Natural killer cell (primary cell): ENCODE measurements around the gene STPG1. TPM values are rescaled to one million over a fixed set of nuclear protein-coding genes. Genes with fewer than 3 reads are reported as not detected.

Source experiments
- ATAC-seq, 3 donors: fragments of 150-1000 bp in 2 of 3; fragments of 200-7000 bp in 1 of 3; cut with Tn5 transposase; 1 replicate in 1 of 3; 2 replicates in 2 of 3; pipeline ENCODE4 v1.10.0; 2021; ENCODE audit warnings: mild to moderate bottlenecking in 2 of 3, moderate library complexity in 2 of 3
- DNase-seq, 2 donors: peaks; one replicate each; pipeline versions ENCODE4 v3.0.0 to v3.0.0-alpha.2; 2013 to 2021; ENCODE audit warnings: mixed read lengths in 1 of 2
- H3K27ac ChIP-seq: one replicate; pipeline ENCODE4 v1.5.1; 2013; ENCODE audit warnings: mild to moderate bottlenecking, low read length
- H3K27me3 ChIP-seq: one replicate; pipeline ENCODE4 v1.6.1; 2013; ENCODE audit warnings: low read length; ENCODE audit not compliant: control insufficient read depth, insufficient read depth
- H3K36me3 ChIP-seq: one replicate; pipeline ENCODE4 v1.6.1; 2013; ENCODE audit warnings: low read length; ENCODE audit not compliant: control insufficient read depth, insufficient read depth
- H3K4me1 ChIP-seq: one replicate; pipeline ENCODE4 v1.6.1; 2013; ENCODE audit warnings: low read length; ENCODE audit not compliant: control insufficient read depth, insufficient read depth
- H3K4me3 ChIP-seq: one replicate; pipeline ENCODE4 v1.5.1; 2013; ENCODE audit warnings: low read length
- H3K9me3 ChIP-seq: one replicate; pipeline ENCODE4 v1.6.1; 2013; ENCODE audit warnings: low read length; ENCODE audit not compliant: control insufficient read depth, insufficient read depth
- H3K27ac Mint-ChIP-seq, 2 donors: one replicate each; pipeline ENCODE4 v1.8.0; 2022; ENCODE audit warnings: mild to moderate bottlenecking in 2 of 2, mixed read lengths in 2 of 2, moderate library complexity in 1 of 2
- H3K27me3 Mint-ChIP-seq, 2 donors: one replicate each; pipeline ENCODE4 v1.8.0; 2022; ENCODE audit warnings: low read depth in 2 of 2, mixed read lengths in 2 of 2
- H3K36me3 Mint-ChIP-seq: one replicate; pipeline ENCODE4 v1.8.0; 2022; ENCODE audit warnings: mixed read lengths
- H3K4me1 Mint-ChIP-seq, 2 donors: one replicate each; pipeline ENCODE4 v1.8.0; 2022; ENCODE audit warnings: mixed read lengths in 2 of 2
- H3K4me3 Mint-ChIP-seq: one replicate; pipeline ENCODE4 v1.8.0; 2022; ENCODE audit warnings: mild to moderate bottlenecking, moderate library complexity, mixed read lengths
- H3K9me3 Mint-ChIP-seq, 2 donors: one replicate each; pipeline ENCODE4 v1.8.0; 2022; ENCODE audit warnings: mixed read lengths in 2 of 2
- WGBS: methylation state at CpG from one replicate; pipeline ENCODE4 v1.1.7; 2013; ENCODE audit warnings: missing lambda C conversion rate; ENCODE audit not compliant: insufficient coverage; 5-methylcytosine and 5-hydroxymethylcytosine counted together
- intact Hi-C: fragments of 100-400 bp; cut with micrococcal nuclease; formaldehyde crosslinking; loops from one replicate; pipeline ENCODE4 v1.14.2; 2022
- total RNA-seq, 4 donors: library from RNA; stranded (reverse); fragments of 120-200 nt in 1 of 4; gene quantifications; one replicate each; pipeline versions ENCODE4 v1.2.3 to v1.2.4, GENCODE V29; 2013 to 2022
- TF ChIP-seq, protein P1 (sequence below): fragments of 200-600 bp; IDR thresholded peaks from one replicate; pipeline ENCODE4 v1.8.0; 2022; ENCODE audit warnings: antibody characterized with exemption

STPG1 gene
- total RNA-seq, 3 donors from 2014 or later (not counting 1 experiment from before 2014, with no cell fraction given): 0.87 to 1.7 (median 1.1) TPM

DNA sequence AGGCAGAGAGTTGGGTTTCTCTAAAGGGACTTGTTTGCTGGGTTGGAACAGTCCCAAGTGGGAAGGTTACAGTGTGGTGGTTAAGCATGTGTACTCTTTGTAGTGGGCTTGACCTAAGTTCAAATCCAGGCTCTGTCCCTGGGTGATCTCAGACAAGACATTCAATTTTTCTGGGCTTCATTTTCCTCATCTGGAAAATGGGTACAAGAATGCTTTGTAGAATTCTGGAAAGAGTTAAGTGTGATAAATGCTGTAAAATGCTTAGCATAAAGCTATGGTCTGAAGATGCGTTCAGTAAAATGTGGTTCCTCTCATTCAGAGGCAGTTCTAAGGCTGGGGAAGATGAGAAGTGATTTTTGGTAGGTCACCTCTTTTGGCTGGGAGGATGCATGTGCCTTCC lies 93.6 kb downstream of the STPG1 start:
- H3K27me3 ChIP-seq: peaks cover 63% of the 10 kb centered on the region
- WGBS: 80% methylated on average over 1 of the region's 1 CpG
- no peak overlapping the region for H3K27ac ChIP-seq
- H3K9me3 ChIP-seq: no peaks in the 10 kb centered on the region
- DNase-seq (peak in 1 of 2 donors; percentile 21), ATAC-seq (no peak)
- H3K36me3 ChIP-seq: no peaks in the 10 kb centered on the region
- H3K27ac Mint-ChIP-seq: no peak overlapping the region
- H3K27me3 Mint-ChIP-seq: peaks cover 62 to 63% of the 10 kb centered on the region in 2 donors
- no peaks in the 10 kb centered on the region for H3K36me3 Mint-ChIP-seq
- TF ChIP-seq, protein P1, sequence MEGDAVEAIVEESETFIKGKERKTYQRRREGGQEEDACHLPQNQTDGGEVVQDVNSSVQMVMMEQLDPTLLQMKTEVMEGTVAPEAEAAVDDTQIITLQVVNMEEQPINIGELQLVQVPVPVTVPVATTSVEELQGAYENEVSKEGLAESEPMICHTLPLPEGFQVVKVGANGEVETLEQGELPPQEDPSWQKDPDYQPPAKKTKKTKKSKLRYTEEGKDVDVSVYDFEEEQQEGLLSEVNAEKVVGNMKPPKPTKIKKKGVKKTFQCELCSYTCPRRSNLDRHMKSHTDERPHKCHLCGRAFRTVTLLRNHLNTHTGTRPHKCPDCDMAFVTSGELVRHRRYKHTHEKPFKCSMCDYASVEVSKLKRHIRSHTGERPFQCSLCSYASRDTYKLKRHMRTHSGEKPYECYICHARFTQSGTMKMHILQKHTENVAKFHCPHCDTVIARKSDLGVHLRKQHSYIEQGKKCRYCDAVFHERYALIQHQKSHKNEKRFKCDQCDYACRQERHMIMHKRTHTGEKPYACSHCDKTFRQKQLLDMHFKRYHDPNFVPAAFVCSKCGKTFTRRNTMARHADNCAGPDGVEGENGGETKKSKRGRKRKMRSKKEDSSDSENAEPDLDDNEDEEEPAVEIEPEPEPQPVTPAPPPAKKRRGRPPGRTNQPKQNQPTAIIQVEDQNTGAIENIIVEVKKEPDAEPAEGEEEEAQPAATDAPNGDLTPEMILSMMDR: no peak
- H3K9me3 Mint-ChIP-seq: no peaks in the 10 kb centered on the region
- intact Hi-C loops: no loop called here
- H3K4me1 Mint-ChIP-seq: peaks cover 34 to 41% of the 10 kb centered on the region in 2 donors
- no peak overlapping the region for H3K4me3 ChIP-seq
- H3K4me1 ChIP-seq: peaks cover 40% of the 10 kb centered on the region
- peak overlapping the region; percentile 22 for H3K4me3 Mint-ChIP-seq

DNA sequence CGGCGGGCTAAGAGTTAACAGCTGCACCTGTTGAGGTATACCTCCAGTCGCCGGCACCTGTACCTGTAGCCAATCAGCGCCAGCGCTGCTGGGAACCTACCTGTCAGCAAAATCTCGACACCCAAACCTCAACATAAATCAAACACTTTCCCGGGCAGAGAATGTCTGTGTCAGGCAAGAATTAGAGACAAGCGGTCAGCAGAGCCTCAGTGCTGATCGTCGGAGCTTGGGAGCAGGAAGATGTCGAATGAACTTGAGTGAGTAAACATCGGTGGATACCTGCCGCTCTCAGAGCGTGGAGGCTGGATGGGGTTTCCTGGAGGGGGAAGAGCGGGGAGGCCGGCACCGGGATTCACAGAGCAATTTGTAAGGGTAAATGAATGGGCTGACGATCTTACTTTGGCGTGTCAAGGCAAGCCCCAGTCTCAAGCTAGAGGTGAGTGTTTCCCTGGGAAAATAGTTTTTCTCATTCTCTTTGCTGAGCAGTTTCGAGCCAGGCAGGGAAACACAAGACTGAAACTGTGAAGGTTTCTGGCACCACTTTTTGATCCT lies 94.2 kb downstream of the STPG1 start, which contains the start of gene GRHL3:
Gene GRHL3 (plus strand): TSS at position 46 of the 552 bp plus-strand sequence. CDS start 195 bp downstream, at position 241.
- peak in 1 of 2 donors; percentile 45 for DNase-seq
- Mint-ChIP-seq H3K9me3 (no peaks in the 10 kb centered on the region), H3K27ac (no peak within 1 kb of the TSS), H3K36me3 (no peaks in the 10 kb centered on the region), H3K4me1 (peaks cover 34 to 41% of the 10 kb centered on the region in 2 donors), H3K27me3 (peaks cover 62% of the 10 kb centered on the region in 2 donors), H3K4me3 (peak within 1 kb of the TSS; percentile 22)
- TF ChIP-seq, protein P1: no peak
- intact Hi-C loops: no loop called here
- WGBS: 5% methylated on average over 21 of the region's 21 CpGs
- Histone ChIP-seq H3K4me3 (no peak within 1 kb of the TSS), H3K36me3 (no peaks in the 10 kb centered on the region), H3K4me1 (peaks cover 40% of the 10 kb centered on the region), H3K9me3 (no peaks in the 10 kb centered on the region), H3K27ac (no peak within 1 kb of the TSS), H3K27me3 (peaks cover 66% of the 10 kb centered on the region)
- ATAC-seq: no peak

DNA sequence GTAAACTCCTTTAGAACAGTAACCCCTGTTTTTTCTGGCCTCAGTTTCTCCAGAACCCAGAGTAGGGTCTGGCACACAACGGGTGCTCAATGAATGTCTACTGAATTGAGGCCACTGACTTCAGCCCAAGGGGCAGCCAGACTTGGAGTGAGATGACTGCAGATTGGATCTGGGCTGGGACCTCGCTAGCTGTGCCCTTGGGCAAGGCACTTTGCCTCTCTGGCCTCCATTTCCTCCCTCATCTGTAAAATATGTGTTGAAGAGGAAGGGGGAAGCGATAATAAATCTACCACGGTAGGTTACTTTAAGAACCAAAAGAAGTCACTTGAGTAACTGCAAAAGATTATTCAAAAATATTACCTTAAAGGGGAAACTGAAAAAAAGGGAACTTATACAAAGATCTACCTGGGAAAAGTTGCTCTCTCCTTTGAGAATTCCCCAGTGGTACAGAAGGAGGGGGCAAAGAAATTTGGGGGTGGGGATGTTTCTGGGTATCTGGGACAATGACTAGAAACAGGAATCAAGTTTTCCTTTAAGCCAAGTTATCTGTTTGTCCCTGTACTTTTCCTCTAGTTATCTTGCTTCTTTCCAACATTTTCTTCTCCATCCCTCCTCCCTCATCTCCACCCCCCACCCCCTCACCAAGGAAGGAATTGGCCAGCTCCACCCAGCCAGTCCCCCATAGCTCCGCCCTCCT lies 94.8 kb downstream of the STPG1 start:
- Mint-ChIP-seq H3K36me3 (no peaks in the 10 kb centered on the region), H3K9me3 (no peaks in the 10 kb centered on the region), H3K27me3 (peaks cover 59% of the 10 kb centered on the region in 2 donors), H3K4me1 (peaks cover 34 to 41% of the 10 kb centered on the region in 2 donors), H3K27ac (no peak overlapping the region), H3K4me3 (no peak overlapping the region)
- no peak overlapping the region for H3K4me3 ChIP-seq
- 42% methylated on average over 2 of the region's 5 CpGs for WGBS
- DNase-seq: no peak
- no peaks in the 10 kb centered on the region for H3K9me3 ChIP-seq
- intact Hi-C loops: no loop called here
- TF ChIP-seq, protein P1: no peak
- no peaks in the 10 kb centered on the region for H3K36me3 ChIP-seq
- H3K27me3 ChIP-seq: peaks cover 66% of the 10 kb centered on the region
- peaks cover 40% of the 10 kb centered on the region for H3K4me1 ChIP-seq
- no peak for ATAC-seq
- H3K27ac ChIP-seq: no peak overlapping the region
